Muscle of back (tissue), 13 donors: ENCODE results near the gene ZFP62. TPM values are rescaled to one million over a fixed set of nuclear protein-coding genes. Genes with fewer than 3 reads are reported as not detected.
"Not testable (repeated sequence)": the region's sequence is repeated elsewhere in the genome, so short reads cannot be mapped to it uniquely, and the experiment has no call there.

Experiments used
- DNase-seq, 3 donors: peaks; one replicate each; pipeline versions ENCODE4 v3.0.0 to v3.0.0-alpha.2; 2013
- long read RNA-seq, 9 donors: transcript quantifications; one replicate each; lab custom pipeline, GENCODE V29; 2026
- polyA plus RNA-seq, 10 donors: library from polyadenylated mRNA; unstranded; fragments of 120-200 nt; gene quantifications; one replicate each; pipeline ENCODE4 v1.2.1, GENCODE V29; 2013; ENCODE audit not compliant: insufficient read length in 10 of 10

The ZFP62 gene
- 10 to 100 TPM; 19.4 to 34.6 (median 28.4) TPM for polyA plus RNA-seq
- long read RNA-seq, donor 1, transcript ZFP62-202 (2 exons, 749 nt), result major isoform, 5 of 9 reads
- long read RNA-seq, donor 1, partial matches to known transcripts, result 0 of 9 reads
- long read RNA-seq, donor 1, other reads (novel, unspliced or antisense), result 0 of 9 reads
- long read RNA-seq, donor 2, transcript ZFP62-202 (2 exons, 749 nt), result major isoform, 5 of 5 reads
- long read RNA-seq, donor 2, partial matches to known transcripts, result 0 of 5 reads
- long read RNA-seq, donor 2, other reads (novel, unspliced or antisense), result 0 of 5 reads
- long read RNA-seq, donor 3, result 0 reads
- long read RNA-seq, donor 4, partial matches to known transcripts, result 0 of 2 reads
- long read RNA-seq, donor 4, other reads (novel, unspliced or antisense), result 0 of 2 reads
- long read RNA-seq, donor 5, partial matches to known transcripts, result 0 of 3 reads
- long read RNA-seq, donor 5, other reads (novel, unspliced or antisense), result 0 of 3 reads
- long read RNA-seq, donor 6, full-length matches to known transcripts, result 9 of 9 reads
- long read RNA-seq, donor 6, partial matches to known transcripts, result 0 of 9 reads
- long read RNA-seq, donor 6, other reads (novel, unspliced or antisense), result 0 of 9 reads
- long read RNA-seq, donor 7, transcript ZFP62-202 (2 exons, 749 nt), result major isoform, 5 of 7 reads
- long read RNA-seq, donor 7, partial matches to known transcripts, result 0 of 7 reads
- long read RNA-seq, donor 7, other reads (novel, unspliced or antisense), result 0 of 7 reads
- long read RNA-seq, donor 8, partial matches to known transcripts, result 0 of 4 reads
- long read RNA-seq, donor 8, other reads (novel, unspliced or antisense), result 0 of 4 reads
- long read RNA-seq, donor 9, partial matches to known transcripts, result 0 of 1 reads
- long read RNA-seq, donor 9, other reads (novel, unspliced or antisense), result 0 of 1 reads

DNA sequence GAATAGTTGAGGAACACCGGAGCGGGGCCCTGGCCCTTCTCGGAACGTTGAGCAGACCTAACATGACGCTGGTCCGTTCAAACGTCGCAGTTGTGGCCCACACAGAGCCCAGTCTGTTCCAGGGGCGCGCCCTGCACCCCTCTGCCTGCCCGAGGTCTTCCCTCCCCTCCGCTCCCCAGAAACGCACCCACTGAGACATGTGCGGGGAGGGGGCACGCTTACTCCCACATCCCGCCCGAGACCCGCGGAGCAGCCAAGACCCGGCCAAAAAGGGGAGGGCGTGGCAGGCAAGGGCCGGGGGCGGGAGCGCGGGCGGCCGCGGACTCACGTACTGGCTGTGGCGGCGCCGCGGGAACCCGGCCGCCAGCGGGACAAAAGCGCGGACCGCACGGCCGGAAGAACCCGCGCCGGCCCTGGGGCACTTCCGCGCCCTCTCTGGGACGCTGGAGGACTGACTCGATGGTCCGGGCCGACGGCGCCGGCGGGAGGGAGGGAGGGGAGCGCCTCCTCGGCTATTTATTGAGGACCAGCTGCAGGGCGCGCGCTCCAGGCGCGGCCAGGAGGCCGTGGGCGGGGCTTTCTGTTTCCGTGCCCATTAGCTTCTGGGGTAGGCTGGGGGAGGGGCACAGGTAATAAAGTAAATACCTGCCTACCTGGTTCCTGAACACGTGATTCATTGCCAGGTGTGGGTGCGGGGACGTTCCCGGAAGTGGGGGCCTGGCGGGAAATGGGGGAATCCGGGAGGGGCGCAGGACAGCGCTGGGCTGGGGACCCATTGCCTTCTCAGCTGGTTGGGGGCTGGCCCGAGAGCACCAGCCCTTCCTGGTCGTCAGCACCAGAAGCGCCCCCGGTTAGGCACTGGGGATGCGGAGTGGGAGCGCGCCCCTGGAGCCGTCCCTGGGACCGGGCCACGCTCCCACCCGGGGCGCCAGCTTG, at the start of gene ZFP62:
Gene ZFP62 (minus strand): TSS at position 390 of the 936 bp plus-strand sequence. CDS start 57 bp downstream, at position 333.
- DNase-seq, result peak; percentile 90 to 97 (median 94)

DNA sequence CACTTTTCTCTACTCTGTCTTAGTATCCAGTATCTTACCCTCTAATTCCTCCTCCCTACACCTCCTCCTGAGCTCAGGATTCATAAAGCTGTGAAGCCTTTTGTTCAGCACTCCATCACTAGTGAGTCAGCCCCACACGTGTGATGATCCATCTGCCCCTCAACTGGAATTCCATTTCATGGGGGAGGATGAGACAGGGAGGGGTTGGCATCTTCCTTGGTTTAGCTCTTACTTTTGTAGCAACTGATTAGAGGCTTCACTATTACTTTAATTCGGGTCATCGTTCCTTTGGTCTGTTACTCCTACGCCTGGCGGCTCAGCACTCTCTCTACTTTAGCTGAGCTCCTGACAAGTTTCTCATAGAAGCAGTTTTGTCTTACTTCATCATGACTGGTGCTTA, 49.7 kb upstream of the ZFP62 start:
- no peak for DNase-seq

DNA sequence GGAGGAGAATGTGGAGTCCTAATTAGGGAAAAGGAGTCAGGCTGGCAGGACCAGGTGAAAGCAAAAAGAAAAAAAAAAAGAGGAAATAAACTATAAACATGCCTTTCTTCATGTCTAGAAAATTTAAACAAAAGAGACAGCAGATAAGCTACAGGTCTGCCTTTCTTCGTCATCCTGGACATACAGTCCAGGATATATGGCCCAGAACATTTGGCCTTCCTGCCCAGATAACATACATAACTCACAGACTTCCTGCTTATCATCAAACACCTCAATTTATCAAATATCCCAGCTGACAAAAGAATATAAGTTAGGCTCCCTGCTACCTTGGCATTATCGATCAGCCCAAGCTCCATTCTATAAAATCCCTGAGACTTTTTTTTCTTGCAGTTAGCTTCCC, 49.1 kb upstream of the ZFP62 start:
- no peak for DNase-seq

DNA sequence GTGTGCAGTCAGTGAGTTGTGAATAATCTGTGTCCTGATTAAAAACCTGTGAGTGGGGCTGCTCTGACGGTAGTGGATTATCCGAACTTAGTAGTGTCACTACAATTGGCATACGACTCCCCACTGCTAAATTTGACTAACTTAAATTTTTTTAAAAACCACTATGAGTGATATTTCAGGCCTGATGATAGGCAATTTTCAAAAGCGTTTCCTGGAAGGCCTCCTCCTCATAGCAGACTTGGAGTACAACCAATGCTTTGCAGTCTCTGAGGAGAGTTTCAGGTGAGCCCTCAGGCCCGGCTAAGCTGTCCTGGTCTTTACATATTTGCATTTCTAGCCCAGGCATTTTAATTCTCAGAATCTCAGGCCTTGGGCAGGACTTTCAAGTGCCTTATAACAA, 48.7 kb upstream of the ZFP62 start:
- DNase-seq, result no peak

DNA sequence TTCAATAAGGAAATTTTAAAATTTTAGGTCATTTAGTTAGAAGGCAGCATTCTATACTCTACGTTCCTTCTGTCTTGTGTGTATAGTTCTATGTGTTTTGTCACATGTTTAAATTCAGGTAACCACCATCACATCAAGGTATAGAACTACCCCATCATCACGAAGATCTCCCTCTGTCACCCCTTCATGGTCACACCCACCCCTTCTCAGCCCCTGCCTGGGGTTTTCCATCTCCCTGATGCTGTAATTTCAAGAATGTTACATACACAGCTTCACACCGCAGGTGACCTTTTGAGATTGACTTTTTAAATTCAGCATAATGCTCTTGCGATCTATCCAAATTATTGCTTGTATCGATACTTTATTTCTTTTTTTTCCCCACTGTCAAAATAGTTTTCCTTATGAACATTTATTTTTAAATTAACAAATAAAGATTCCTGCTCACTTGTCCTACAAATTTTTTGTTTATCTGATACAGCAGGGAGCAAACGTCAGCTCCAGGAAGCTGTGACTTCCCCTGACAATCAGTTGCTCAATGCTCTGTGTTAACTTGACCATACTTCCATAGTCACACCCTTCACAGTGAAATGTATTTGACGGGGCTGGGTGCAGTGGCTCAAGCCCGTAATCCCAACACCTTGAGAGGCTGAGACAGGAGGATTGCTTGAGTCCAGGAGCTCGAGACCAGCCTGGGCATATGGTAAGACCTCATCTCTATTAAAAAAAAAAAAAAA, 48.1 kb upstream of the ZFP62 start:
- DNase-seq, result no peak

DNA sequence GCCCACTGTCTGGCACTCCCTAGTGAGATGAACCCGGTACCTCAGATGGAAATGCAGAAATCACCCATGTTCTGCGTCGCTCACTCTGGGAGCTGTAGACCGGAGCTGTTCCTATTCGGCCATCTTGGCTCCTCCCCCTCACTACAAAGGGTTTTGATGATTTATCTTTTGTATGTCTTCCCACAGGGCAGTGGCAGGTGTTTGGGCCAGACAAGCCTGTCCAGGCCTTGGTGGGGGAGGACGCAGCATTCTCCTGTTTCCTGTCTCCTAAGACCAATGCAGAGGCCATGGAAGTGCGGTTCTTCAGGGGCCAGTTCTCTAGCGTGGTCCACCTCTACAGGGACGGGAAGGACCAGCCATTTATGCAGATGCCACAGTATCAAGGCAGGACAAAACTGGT, 47.3 kb upstream of the ZFP62 start:
- no peak for DNase-seq

DNA sequence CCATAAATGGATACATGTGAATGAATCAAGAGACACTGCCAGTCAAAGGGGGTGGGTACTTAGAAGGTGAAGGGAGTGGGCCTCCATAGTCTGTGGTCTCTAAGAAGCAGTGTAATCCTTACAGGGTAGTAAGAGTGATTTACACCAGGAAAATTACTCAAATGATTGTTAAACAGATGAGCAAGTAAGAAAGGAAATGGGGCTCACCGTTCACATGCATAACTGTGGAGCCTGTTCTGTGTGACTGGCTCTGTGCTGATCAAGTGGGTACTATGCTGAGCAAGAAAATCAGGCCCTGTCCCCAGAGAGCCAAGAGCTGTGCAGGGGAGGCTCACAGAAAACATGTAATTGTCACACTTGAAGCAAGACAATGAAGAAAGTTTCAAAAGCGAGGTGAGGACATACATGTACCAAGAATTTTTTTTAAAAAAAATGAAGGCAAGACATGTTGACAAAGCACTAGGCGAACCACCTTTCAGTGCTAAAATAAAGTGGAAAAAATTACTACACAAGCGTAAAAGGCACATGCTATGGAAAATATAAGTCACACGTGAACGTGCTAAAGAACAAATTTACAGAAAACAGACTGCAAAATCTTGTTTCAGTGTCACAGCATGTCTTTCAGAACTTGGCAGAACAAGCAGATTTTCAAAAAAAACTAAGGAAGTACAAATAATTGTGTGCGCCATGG, 40.4 kb upstream of the ZFP62 start:
- no peak for DNase-seq

DNA sequence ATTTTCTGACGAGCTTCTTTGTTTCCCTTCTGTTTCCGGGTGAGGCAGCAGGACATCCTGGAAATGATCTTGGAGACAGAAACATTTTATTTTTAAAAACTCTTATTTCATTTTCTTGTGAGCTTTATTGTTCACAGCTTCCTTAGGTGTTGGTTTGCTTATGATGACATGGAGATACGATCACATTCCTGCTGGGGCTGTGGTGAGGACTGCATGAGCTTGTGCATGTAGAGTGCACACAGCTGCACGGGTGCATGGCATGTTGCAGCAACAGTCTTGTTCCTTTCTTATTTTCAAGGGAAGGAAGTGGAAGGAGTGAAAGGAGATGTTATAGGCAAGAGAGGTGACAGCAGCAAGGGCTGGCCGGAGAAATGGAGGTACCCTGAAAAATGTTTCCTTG, 39.1 kb upstream of the ZFP62 start:
- no peak for DNase-seq

DNA sequence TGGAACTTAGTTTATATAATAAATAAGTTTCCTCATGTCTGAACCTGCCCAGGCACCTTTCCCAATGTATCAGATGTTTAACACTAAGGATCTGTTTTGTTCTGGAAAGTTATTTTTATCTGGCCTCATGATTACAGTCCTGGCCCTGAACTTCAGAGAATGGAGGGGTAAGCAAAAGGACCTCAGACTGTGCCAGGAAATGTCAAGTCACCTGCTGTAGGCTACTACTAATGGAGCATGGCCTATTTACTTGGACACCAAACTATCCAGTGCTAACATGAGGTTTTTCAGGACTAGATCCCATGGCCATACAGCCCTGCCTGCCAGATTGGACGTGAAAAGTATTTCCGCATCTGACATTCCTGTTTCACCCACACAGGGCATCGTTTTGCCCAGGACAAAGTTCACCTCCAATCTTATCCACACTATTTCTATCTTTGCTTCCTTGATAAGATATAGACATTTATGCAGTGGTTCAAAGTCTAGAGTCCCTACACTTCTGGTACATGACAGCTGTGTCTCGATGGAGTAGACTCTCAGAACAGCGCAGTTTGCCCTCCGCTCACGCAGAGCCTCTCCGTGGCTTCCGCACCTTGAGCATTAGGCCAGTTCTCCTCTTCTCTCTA, 37.7 kb upstream of the ZFP62 start, which contains the start of gene BTNL8:
Gene BTNL8 (plus strand): TSS at position 539 of the 626 bp plus-strand sequence. CDS start 152 bp downstream, outside the sequence.
- no peak for DNase-seq

DNA sequence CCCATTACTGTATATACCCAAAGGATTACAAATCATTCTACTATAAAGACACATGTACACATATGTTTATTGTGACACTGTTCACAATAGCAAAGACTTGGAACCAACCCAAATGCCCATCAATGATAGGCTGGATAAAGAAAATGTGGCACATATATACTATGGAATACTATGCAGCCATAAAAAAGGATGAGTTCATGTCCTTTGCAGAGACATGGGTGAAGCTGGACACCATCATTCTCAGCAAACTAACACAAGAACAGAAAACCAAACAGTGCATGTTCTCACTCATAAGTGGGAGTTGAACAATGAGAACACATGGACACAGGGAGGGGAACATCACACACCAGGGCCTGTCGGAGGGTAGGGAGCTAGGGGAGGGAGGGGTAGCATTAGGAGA, 34.3 kb upstream of the ZFP62 start:
- DNase-seq, result not testable (repeated sequence)

DNA sequence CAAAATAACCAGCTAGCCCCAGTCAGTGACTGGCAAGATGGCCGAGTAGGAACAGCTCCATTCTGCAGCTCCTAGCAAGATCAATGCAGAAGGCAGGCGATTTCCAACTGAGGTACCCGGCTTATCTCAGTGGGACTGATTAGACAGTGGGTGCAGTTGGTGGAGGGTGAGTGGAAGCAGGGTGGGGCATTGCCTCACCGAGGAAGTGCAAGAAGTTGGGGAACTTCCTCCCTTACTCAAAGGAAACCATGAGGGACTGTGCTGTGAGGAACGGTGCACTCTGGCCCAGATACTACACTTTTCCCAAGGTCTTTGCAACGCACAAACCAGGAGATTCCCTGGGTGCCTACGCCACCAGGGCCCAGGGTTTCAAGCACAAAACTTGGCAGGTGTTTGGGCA, 28.3 kb upstream of the ZFP62 start:
- no peak for DNase-seq

DNA sequence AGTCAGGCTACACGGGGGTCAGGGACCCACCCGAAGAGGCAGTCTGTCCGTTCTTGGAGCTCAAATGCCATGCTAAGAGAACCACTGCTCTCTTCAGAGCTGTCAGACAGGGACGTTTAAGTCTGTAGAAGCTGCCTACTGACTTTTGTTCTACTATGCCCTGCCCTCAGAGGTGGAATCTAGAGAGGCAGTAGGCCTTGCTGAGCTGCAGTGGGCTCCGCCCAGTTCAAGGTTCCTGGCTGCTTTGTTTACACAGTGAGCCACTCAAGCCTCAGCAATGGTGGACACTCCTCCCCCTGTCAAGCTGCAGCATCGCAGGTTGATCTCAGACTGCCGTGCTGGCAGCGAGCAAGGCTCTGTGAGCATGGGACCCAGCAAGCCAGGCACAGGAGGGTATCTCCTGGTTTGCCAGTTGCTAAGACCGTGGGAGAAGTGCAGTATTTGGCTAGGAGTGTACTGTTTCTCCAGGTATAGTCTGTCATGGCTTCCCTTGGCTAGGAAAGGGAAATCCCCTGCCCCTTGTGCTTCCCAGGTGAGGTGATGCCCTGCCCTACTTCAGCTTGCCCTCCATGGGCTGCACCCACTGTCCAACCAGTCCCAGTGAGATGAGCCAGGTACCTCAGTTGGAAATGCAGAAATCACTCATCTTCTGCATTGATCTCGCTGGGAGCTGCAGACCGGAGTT, 24.9 kb upstream of the ZFP62 start:
- DNase-seq, result not testable (repeated sequence)

DNA sequence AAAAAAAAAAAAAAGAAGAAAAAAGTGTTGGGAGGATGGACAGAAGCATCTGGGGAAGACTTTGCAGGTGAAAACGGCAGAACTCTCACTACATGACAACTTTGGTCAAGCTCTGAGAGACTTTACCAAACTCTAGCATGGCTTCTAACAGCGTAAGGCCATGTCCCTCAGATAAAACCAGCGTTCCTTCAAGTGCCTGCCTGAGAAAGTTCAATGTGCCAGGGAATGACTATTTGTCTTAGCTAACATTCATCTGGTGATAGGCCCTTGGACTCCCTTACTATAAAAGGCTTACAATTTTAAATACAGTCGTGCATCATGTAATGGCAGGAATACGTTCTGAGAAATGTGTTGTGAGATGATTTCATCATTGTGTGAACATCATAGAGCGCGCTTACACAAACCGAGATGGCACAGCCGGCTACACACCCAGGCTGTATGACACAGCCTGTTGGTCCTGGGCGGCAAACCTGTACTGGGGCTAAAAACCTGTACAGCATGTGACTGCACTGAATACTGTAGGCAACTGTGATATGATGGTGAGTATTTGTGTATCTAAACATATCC, 14.9 kb upstream of the ZFP62 start:
- no peak for DNase-seq

DNA sequence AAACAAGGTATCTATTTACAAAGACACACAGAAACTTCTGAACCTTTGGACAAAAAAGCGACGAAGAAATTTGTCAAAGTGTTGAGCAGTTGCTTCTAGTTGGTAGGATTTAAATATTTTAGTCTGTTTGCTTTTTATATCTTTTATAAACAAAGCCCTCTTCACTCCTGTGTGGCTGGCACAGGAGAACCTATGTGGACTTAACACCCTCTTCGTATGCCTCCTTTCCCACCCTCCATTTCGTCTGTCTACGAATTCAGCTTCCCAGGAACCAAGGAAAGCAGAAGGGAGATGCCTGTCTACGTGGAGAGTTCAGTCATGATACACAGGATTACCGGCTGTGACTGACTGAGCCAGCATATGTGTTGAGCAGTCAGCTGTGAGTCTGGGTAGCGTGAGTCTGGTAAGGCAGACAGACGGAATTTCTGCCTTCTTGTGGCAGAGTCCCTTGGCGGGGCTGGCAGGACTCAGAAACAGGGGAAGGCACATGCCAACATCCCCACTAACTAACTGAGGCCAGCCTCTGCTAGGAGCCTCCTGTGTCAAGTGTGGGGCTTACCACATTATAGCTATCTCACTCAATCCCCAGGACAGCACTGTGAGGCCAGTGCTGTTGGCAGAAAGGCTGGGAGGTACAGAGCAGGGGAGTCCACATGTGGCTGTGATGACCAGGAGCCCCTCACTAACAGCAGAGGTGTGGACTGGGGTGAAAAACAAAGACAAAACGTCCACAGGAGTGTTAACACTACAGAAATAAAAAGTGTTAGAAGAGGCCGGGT, 13.9 kb upstream of the ZFP62 start:
- no peak for DNase-seq

DNA sequence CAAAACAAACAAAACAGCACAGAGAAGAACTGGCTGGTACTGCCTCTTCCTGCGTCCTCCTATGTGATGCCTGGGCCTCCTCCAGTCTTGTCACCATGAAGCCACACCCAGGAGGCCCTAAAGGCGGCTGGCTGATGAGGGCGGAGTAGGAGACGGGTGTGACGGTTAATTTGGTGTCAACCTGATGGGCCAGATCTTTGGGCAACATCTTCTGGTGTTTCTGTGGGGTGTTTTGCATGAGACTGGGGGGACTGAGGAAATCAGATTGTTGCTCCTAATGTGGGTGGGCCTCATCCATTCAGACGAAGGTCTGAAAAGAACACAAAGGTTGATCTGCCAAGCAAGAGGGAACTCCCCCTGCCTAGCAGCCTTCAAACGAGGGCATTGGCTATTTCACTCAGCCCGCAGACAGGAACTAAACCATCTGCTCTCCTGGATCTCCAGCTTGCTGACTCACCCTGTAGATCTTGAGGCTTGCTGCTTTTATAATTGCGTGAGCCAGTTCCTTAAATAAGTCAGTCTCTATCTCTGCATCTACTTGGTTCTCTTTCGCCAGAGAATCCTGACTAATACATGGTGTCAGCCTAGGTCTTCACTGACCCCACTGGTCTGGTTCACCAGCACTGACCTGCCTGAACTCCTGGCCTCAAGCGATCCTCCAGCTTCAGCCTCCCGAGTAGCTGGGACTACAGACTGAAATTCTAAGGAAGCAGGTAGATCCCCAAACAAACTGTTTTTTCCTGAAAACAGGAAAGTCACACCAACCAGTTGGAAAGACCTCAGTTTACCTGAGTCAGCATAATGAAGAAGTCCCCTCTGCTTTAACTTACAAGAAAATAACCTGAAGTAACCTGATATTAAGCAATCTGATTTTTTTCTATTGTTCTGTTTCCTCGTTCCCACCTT, 12.8 kb upstream of the ZFP62 start:
- DNase-seq, result no peak

DNA sequence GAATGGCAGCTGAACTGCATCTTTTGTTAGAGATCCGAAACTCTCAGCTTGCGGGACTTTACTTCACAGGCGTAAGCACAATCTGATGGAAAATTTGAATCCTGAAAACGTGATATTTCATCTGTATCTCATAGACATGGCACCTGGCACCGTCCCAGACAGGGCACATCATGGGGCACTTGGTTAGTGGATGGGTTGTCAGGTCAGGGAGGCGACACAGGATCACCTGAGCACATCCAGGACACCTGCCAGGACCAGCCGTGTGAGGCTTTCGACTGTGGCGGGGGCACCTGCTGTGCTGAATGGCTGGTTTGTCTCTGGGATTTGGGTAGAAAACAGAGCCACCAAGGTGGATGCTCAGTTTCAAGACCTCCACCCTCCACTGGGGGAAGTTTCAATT, 11.3 kb upstream of the ZFP62 start:
- DNase-seq, result no peak
